RWPE2 (cell line): ENCODE measurements around the gene IFNA4.
A peak's percentile ranks its signal among the peaks of the same experiment; 100 is the strongest.

Source experiments
- ATAC-seq: fragments of 200-7000 bp; cut with Tn5 transposase; 3 replicates; pipeline ENCODE4 v1.9.1; 2021; ENCODE audit warnings: low read depth
- DNase-seq: peaks from one replicate; pipeline ENCODE4 v3.0.0-alpha.2; 2020; ENCODE audit warnings: low spot score
- H3K27ac ChIP-seq: fragments of 450-650 bp; 2 replicates; pipeline ENCODE4 v1.5.1; 2017; ENCODE audit warnings: mild to moderate bottlenecking; ENCODE audit not compliant: poor library complexity, severe bottlenecking
- H3K27me3 ChIP-seq: fragments of 250-450 bp; sonication (Bioruptor Pico); 2 replicates; pipeline ENCODE4 v1.5.1; 2021; ENCODE audit warnings: mild to moderate bottlenecking, moderate library complexity; ENCODE audit not compliant: insufficient read depth, poor library complexity, severe bottlenecking
- H3K36me3 ChIP-seq: fragments of 250-450 bp; sonication (Bioruptor Pico); 2 replicates; pipeline ENCODE4 v1.5.1; 2020; ENCODE audit warnings: low read depth, mild to moderate bottlenecking, moderate library complexity
- H3K4me1 ChIP-seq: fragments of 250-450 bp; sonication (Bioruptor Pico); 2 replicates; pipeline ENCODE4 v1.5.1; 2021; ENCODE audit warnings: mild to moderate bottlenecking, moderate library complexity; ENCODE audit not compliant: insufficient read depth, poor library complexity, severe bottlenecking
- H3K4me3 ChIP-seq: fragments of 250-450 bp; sonication (Bioruptor Pico); 2 replicates; pipeline ENCODE4 v1.5.1; 2021; ENCODE audit warnings: mild to moderate bottlenecking, moderate library complexity; ENCODE audit not compliant: severe bottlenecking
- H3K9me3 ChIP-seq: fragments of 250-450 bp; sonication (Bioruptor Pico); 2 replicates; pipeline ENCODE4 v1.5.1; 2021; ENCODE audit warnings: mild to moderate bottlenecking, moderate library complexity; ENCODE audit not compliant: severe bottlenecking
- TF ChIP-seq, protein P1 (sequence below): fragments of 450-650 bp; IDR thresholded peaks from one replicate; pipeline ENCODE4 v1.5.1; 2017; ENCODE audit warnings: mild to moderate bottlenecking, moderate library complexity; ENCODE audit not compliant: poor library complexity, severe bottlenecking

The IFNA4 gene

DNA sequence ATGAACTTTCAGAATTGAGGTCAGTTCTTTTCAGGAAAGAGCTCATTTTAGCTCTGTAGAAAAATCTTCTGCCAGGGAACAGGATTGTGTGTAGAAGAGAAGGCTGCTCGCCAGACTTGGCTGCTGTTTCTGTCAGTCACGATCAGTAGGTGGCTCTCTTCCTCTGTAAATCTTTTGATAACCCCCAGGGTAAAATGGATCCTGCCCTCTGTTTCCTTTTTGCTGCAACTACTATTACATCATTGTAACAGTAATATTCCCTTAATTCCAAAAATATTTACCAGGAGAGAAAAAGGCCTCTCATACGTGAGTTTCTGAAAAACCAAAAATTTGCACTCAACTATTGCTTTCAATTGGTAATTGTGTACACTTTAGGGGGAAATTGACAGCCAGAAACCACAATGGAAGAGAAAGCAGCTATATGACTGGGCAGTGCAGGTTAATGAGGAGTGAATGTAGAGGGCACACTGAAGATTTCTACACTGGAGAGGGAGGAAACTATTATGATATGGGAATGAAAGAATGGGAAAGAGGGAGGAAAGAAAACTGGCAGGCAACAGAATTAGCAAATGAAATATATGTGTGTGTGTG is 33.3 kb downstream of the IFNA4 start:
- Histone ChIP-seq H3K9me3 (no peaks in the 10 kb centered on the region), H3K27ac (no peak overlapping the region), H3K4me3 (no peak overlapping the region), H3K36me3 (no peaks in the 10 kb centered on the region; the same call in 1 of the 2 replicates), H3K4me1 (peaks cover 6% of the 10 kb centered on the region), H3K27me3 (peaks cover 12% of the 10 kb centered on the region)
- DNase-seq = no peak
- TF ChIP-seq, protein P1, sequence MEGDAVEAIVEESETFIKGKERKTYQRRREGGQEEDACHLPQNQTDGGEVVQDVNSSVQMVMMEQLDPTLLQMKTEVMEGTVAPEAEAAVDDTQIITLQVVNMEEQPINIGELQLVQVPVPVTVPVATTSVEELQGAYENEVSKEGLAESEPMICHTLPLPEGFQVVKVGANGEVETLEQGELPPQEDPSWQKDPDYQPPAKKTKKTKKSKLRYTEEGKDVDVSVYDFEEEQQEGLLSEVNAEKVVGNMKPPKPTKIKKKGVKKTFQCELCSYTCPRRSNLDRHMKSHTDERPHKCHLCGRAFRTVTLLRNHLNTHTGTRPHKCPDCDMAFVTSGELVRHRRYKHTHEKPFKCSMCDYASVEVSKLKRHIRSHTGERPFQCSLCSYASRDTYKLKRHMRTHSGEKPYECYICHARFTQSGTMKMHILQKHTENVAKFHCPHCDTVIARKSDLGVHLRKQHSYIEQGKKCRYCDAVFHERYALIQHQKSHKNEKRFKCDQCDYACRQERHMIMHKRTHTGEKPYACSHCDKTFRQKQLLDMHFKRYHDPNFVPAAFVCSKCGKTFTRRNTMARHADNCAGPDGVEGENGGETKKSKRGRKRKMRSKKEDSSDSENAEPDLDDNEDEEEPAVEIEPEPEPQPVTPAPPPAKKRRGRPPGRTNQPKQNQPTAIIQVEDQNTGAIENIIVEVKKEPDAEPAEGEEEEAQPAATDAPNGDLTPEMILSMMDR = peak; percentile 53
- ATAC-seq = peak; percentile 84

DNA sequence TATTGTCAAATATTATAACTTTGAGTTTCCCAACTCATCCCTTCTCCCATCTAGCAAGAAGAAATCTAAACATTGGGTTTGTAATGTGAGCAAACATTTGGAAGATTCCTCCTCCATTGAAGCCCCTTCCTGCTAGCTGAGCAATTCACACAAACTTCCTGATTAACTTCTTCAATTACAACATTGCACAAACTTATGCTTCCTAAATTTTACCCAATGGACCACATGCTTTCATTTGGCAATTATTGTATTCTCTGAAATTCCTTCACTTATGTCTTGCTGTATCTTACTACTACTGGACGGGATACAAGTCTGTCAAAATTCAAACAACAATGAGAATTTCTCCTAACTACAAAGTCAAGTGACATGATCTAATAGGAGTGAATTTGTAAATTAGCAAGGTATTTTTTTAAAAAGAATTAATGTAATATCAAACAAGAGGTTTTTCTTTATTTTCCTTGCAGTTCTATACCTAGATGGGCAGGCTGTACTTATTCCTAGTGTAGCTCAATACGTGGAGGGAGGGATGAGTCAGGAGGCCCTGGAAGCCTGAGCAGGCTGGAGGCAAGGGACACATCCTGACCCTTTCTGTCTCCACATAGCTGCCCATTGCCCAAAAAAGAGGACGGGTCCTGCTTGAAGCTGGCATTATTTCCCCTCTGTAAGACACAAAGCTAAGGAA is 33.9 kb downstream of the IFNA4 start:
- peaks cover 12% of the 10 kb centered on the region for H3K27me3 ChIP-seq
- peaks cover 2% of the 10 kb centered on the region for H3K9me3 ChIP-seq
- no peak overlapping the region for H3K27ac ChIP-seq
- TF ChIP-seq, protein P1 = no peak
- H3K36me3 ChIP-seq = no peaks in the 10 kb centered on the region; the same call in 1 of the 2 replicates
- DNase-seq = no peak
- peaks cover 6% of the 10 kb centered on the region for H3K4me1 ChIP-seq
- peak; percentile 78 for ATAC-seq
- H3K4me3 ChIP-seq = no peak overlapping the region

DNA sequence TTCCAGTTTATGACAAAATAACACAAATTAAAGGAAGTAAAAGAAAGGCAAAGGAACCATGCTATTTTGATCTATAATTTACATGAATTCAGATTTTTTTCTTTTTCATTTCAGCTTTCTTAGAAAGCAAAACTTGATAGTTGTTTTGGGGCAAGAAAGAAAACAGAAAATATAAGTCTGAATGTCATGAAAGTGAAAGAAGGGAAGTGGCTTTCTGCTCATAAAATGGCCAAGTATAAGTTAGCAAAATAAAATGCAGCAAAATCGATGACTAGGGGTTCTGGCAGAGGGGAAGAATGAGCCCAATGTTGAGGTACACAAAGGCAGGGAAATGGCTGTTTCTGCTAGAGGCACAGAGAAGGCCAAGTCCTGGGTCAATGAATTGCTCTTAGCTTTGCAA is 42.8 kb downstream of the IFNA4 start:
- Histone ChIP-seq H3K27ac (no peak overlapping the region), H3K27me3 (peaks cover 6% of the 10 kb centered on the region), H3K36me3 (no peaks in the 10 kb centered on the region), H3K9me3 (peaks cover 6% of the 10 kb centered on the region), H3K4me3 (no peak overlapping the region), H3K4me1 (no peaks in the 10 kb centered on the region)
- TF ChIP-seq, protein P1 = no peak
- ATAC-seq = no peak
- DNase-seq = no peak

DNA sequence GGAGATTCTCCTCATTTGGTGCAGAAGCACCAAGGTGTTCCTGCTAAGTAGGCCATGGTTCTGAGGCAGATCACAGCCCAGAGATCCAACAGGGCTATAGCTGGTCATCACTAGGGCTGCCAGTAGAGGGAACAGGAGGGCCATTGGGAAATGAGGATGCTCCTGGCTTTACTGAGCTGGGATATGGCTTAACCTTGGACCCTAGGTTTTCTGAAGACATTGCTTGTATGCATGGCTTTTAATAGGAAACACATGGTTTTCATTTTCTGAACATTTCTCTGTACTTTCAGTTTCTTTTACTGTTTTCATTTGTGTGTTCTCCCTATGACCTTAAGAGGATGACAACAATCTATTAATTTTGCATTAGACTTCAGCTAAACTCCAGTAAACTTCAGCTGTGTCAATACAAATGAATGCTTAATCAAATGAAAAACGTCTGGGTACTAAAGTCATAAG is 45.9 kb downstream of the IFNA4 start, which contains the start of gene IFNW1:
Gene IFNW1 (minus strand): TSS at position 406 of the 456 bp plus-strand sequence. CDS start 262 bp downstream, at position 144.
- no peak within 1 kb of the TSS for H3K27ac ChIP-seq
- ATAC-seq = peak; percentile 50; the same call in 2 of the 3 replicates
- no peaks in the 10 kb centered on the region for H3K9me3 ChIP-seq
- H3K27me3 ChIP-seq = peaks cover 12% of the 10 kb centered on the region
- no peak within 1 kb of the TSS for H3K4me3 ChIP-seq
- no peak for DNase-seq
- TF ChIP-seq, protein P1 = peak; percentile 7
- no peaks in the 10 kb centered on the region for H3K4me1 ChIP-seq
- H3K36me3 ChIP-seq = no peaks in the 10 kb centered on the region

DNA sequence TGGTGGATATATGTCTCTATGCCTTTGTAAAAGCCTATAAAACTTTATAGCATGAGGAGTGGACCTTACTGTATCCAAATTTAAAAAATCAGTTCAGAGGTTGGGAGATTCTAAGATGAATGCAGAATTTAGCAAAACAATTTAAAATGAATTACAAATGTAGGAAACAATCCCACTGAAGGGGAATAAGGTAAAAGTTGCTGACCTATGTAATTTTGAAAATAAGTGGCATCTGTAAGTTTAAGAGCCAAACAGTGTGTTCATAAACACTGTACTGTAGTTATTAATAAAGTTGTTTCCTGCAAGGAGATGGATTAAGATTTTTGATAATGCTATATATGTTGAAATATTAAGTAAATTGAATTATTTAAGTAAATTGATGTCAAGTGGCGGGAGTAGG is 50.4 kb downstream of the IFNA4 start:
- H3K27me3 ChIP-seq = peaks cover 12% of the 10 kb centered on the region
- TF ChIP-seq, protein P1 = no peak
- H3K9me3 ChIP-seq = no peaks in the 10 kb centered on the region
- ATAC-seq (no peak), DNase-seq (no peak)
- no peak overlapping the region for H3K27ac ChIP-seq
- H3K36me3 ChIP-seq = no peaks in the 10 kb centered on the region
- H3K4me3 ChIP-seq = no peak overlapping the region
- H3K4me1 ChIP-seq = no peaks in the 10 kb centered on the region
